ENCODE measurements around the gene ODAD2. TPM values are rescaled to one million over a fixed set of nuclear protein-coding genes. Genes with fewer than 3 reads are reported as not detected.
"Not testable (repeated sequence)": the region's sequence is repeated elsewhere in the genome, so short reads cannot be mapped to it uniquely, and the experiment has no call there.

The ODAD2 gene
- total RNA-seq, 4 donors from 2014 or later = 2.4 to 4.7 (median 2.9) TPM; not detected in 1

DNA sequence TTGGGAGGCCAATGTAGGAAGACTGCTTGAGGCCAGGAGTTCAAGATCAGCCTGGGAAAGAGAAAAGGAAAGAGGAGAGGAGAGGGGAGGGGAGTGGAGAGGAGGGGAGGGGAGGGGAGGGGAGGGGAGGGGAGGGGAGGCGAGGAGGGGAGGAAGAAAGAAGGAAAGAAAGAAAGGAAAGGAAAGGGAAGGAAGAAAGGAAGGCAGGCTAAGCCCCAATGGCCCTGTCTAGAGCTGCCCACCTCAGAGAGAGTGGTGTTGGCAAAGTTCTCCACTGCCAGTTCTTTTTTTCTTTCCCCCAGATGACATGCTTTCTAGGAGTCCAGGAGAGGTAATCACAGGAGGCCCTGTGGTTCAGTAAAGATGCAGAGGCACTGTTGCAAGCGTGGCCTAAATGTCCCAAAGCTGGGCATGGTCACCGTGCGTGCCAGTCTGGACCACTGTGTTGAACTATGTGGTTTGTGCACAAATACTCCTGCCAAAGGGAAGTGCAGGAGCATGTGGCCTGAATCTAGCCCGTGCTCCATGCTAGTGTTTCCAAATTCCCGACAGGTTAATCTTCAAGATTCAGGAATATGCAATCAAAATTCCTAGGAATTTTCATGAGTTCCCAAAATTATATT is 39.7 kb downstream of the ODAD2 start:
- no peak for TF ChIP-seq POLR2A (IDR thresholded peaks at IDR 0.05)
- TF ChIP-seq, protein P1, sequence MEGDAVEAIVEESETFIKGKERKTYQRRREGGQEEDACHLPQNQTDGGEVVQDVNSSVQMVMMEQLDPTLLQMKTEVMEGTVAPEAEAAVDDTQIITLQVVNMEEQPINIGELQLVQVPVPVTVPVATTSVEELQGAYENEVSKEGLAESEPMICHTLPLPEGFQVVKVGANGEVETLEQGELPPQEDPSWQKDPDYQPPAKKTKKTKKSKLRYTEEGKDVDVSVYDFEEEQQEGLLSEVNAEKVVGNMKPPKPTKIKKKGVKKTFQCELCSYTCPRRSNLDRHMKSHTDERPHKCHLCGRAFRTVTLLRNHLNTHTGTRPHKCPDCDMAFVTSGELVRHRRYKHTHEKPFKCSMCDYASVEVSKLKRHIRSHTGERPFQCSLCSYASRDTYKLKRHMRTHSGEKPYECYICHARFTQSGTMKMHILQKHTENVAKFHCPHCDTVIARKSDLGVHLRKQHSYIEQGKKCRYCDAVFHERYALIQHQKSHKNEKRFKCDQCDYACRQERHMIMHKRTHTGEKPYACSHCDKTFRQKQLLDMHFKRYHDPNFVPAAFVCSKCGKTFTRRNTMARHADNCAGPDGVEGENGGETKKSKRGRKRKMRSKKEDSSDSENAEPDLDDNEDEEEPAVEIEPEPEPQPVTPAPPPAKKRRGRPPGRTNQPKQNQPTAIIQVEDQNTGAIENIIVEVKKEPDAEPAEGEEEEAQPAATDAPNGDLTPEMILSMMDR (IDR thresholded peaks at IDR 0.05) = no peak
- H3K27ac ChIP-seq = no peak overlapping the region
- no peaks in the 10 kb centered on the region for H3K27me3 ChIP-seq
- DNase-seq = no peak
- intact Hi-C loops (cut with DNase I; ENCODE audit: low total_unique reads) = no loop called here
- H3K4me3 ChIP-seq = no peak overlapping the region
- H3K36me3 ChIP-seq = no peaks in the 10 kb centered on the region
- no peaks in the 10 kb centered on the region for H3K4me1 ChIP-seq
- H3K9me3 ChIP-seq = no peaks in the 10 kb centered on the region

DNA sequence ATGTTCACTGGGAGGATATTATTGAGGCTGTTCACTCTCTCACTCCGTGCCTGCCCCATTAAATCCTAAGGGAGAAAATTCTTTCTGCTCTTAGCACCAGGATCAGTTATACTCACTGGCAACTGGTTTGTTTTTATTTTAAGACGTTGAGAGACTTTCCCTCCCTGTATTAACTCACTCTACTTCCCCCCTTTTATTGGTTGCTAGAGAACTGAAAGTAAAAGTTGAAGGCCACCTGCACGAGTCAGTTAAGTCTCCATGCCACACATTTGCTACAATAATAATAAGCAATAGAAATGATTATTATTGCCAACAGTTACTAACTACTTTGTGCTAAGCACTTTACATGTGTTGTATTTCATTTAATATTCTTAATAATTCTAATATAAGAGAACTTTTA is 40.5 kb downstream of the ODAD2 start:
- H3K36me3 ChIP-seq; DNase-seq; intact Hi-C loops (cut with DNase I; ENCODE audit: low total_unique reads); H3K4me1 ChIP-seq; H3K9me3 ChIP-seq; H3K4me3 ChIP-seq; H3K27me3 ChIP-seq; H3K27ac ChIP-seq: not testable (repeated sequence)

DNA sequence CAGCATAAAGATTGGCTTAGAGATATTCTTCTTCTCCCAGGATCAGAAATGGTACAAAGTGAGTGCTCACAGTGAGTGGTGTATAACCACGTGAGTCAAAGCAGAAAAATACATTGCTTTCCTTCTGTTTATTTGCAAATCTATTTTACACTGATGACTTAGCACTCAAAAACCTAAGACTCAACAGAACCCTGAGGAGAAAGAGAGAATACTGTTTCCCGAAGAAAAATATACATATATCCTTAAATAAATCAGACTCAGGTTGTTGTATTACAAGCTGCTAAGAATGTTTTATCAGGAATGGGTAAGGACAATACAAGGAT is 48.7 kb downstream of the ODAD2 start:
- Histone ChIP-seq H3K4me1 (peaks cover 0 to 5% of the 10 kb centered on the region in 2 donors), H3K36me3 (no peaks in the 10 kb centered on the region), H3K27me3 (no peaks in the 10 kb centered on the region), H3K9me3 (no peaks in the 10 kb centered on the region), H3K27ac (no peak overlapping the region), H3K4me3 (no peak overlapping the region)
- TF ChIP-seq, protein P1 (IDR thresholded peaks at IDR 0.05) = no peak
- no peak for TF ChIP-seq POLR2A (IDR thresholded peaks at IDR 0.05)
- intact Hi-C loops (cut with DNase I; ENCODE audit: low total_unique reads) = no loop called here
- no peak for DNase-seq

DNA sequence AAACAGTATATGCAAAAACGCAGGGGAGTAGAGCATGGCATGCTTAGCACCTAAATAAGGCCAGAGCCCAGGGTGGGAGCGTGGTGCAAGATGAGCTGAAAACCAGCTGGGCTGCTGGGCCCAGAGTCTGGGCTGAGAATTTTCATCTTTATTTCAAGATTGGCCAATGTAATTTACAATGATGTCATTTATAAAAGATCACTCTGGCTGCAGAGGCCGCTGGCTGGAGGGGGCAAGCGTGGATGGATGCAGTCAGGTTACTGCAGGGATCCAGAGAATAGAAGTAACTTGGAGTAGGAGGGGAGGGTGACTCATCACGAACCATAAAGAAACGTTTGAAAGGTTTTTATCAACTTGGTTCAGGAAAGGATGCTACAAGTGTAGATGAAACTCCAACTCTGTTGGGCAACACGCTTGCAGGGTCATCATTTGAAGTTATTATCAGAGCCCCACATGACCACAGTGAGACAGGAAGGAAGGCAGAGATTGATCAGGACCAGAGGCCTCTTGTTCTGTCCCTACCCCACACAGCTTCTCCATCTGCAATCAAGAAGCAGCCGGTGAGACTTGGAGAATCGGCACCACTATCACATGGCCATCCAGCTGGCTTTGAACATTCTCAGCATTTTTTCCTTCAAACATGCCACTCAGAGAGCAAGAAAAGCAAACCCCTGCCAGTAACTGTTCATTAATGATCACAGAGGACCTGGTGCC is 49.2 kb downstream of the ODAD2 start:
- Histone ChIP-seq H3K4me1 (peaks cover 0 to 5% of the 10 kb centered on the region in 2 donors), H3K36me3 (no peaks in the 10 kb centered on the region), H3K4me3 (no peak overlapping the region), H3K9me3 (no peaks in the 10 kb centered on the region), H3K27ac (no peak overlapping the region), H3K27me3 (no peaks in the 10 kb centered on the region)
- intact Hi-C loops (cut with DNase I; ENCODE audit: low total_unique reads) = no loop called here
- TF ChIP-seq POLR2A (IDR thresholded peaks at IDR 0.05) = no peak
- TF ChIP-seq, protein P1 (IDR thresholded peaks at IDR 0.05) = no peak
- DNase-seq = peak in 1 of 2 donors; percentile 15

DNA sequence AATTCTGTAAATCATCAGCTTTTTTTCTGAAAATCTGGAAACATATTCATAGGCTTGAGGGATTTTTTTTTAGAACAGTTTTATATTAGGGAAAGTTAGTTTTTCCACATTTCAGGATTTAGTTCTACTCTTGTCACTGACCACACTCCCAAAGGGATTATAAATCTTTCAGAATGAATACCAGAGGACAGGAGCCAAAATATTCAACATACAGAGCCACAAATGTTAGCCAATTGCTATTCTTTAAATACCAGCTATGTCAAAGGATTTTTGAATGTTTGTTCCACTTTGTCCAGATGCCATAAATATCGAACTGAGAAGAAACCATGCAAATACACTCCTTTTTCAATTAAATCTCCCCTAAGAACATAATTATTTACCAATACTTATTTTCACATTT is 50.7 kb downstream of the ODAD2 start:
- Histone ChIP-seq H3K36me3 (no peaks in the 10 kb centered on the region), H3K27me3 (no peaks in the 10 kb centered on the region), H3K9me3 (no peaks in the 10 kb centered on the region), H3K4me3 (no peak overlapping the region), H3K27ac (no peak overlapping the region), H3K4me1 (peaks cover 0 to 5% of the 10 kb centered on the region in 2 donors)
- TF ChIP-seq, protein P1 (IDR thresholded peaks at IDR 0.05) = no peak
- TF ChIP-seq POLR2A (IDR thresholded peaks at IDR 0.05) = no peak
- intact Hi-C loops (cut with DNase I; ENCODE audit: low total_unique reads) = no loop called here
- no peak for DNase-seq
